Activated CD4-positive, alpha-beta T cell treated with anti-CD3 and anti-CD28 coated beads for 1 hour (primary cell): ENCODE results near the gene HARBI1.

Experiments used
- DNase-seq: peaks from one replicate; pipeline ENCODE4 v3.0.0-alpha.2; 2020

HARBI1 gene

GRCh38 chr11:46633291-46634217, 16.5 kb upstream of the HARBI1 start:
- no peak for DNase-seq

DNA sequence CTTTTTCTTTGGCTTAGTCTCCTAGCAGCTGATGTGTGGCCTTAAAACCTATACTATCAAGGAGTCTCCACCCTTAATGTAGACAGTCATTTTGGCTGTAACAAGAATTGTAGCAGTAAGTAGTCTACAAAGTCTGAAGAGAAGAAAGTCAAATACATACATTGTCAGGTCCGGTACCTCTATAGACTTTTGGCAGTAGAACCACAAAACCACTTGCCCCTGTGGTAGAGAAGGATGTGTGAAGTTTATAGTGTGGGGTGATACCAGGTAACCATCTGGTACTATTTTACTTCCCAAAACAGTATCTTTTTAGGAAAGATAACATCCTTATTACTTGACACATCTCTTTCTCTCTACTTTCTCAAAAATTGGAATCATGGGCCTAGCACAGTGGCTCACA, 15.5 kb upstream of the HARBI1 start:
- DNase-seq, result no peak

GRCh38 chr11:46631676-46632075, 14.6 kb upstream of the HARBI1 start:
- DNase-seq, result no peak

DNA sequence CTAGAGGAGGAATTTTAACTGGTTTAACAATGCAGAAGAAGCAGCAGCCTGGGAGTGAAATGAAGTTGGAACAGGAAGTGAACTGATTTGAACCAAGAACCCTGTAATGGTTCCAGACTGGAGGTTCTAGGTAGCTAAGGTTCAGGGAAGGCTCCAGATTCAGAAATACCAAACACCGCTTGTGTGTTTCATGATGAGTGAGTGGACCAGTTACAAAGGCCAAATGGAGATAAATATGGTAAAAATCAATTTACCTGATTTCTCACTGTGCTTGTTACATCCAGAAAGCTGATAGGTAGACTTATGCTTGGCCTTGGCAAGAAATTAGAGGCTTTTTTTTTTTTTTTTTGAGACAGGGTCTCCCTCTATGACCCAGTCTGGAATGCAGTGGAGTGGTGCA, 13.2 kb upstream of the HARBI1 start:
- no peak for DNase-seq

DNA sequence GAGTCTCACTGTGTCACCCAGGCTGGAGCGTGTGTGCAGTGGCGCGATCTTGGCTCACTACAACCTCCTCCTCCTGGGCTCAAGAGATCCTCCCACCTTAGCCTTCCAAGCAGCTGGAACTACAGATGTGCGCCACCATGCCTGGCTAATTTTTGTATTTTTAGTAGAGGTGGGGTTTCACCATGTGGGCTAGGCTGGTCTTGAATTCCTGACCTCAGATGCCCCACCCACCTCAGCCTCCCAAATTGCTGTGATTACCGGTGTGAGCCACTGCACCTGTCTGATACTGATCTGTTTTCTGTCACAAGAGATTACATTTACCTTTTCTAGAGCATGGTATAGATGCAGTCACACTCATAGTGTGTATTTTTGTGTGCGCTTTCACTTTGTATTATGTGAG, 11.9 kb upstream of the HARBI1 start:
- DNase-seq, result no peak

DNA sequence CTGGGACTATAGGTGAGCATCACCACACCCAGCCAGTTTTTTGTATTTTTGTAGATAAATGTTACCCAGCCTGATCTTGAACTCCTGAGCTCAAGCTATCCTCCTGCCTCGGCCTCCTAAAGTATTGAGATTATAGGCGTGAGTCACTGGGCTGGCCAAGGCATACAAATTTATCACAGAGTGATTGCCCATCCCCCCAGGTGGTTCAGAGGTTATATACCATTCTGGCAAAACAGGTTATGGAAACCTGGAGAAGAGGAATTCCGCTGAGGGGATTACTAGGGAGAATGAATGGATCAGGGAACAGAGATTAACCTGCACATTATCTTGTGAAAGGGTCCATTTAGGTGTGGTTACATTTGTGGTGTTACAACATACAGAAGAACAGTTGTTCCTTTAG, 8.4 kb upstream of the HARBI1 start:
- DNase-seq, result no peak

GRCh38 chr11:46618837-46619236, 1.8 kb upstream of the HARBI1 start:
- DNase-seq, result no peak

GRCh38 chr11:46617972-46618314, 916 bp upstream of the HARBI1 start:
- DNase-seq, result no peak

DNA sequence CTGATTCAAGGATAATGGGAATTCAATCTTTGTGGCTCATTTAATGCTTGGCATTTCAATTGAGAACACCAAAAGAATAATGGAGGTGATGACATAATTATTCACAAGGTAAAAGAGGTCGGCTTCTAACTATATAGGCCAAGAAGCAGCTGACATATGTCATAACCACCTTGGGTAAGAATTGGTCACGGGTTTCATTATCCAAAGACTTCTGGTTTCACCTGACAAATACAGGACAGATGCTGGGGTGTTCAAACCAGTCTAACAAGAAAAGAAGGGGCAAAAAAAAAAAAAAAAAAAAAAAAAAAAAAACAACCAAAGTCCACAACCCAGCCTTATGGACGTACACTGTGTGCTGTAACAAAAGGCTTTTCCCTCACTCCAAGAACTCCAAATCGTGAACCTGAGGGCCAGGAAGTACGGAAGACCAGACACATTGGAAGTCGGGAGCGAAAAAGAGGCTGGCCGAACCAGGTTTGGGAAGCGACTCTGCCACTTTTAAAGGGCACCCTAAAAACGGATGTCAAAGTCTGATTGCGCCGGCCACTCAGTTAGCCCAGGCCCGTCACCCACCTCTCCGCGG, 385 bp downstream of the HARBI1 start:
- DNase-seq, result no peak

DNA sequence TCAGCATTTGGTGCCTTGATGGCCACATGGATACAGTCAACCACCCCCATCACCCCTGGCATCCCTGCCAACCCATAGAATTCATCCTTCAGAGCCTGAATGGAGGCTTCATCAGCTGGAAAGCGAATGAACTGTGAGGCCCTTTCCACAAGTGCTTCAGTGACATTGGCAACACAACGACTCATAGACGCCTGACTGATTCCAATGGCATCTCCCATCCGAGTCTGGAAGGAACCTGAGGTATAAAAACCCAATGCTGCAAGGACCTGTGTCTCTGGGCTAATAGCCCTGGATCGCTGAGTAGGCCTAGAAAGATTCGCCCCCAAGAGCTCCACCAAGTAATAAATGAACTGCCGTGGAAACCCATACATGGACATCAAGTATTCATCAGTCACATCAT, 1.3 kb downstream of the HARBI1 start:
- DNase-seq, result no peak

DNA sequence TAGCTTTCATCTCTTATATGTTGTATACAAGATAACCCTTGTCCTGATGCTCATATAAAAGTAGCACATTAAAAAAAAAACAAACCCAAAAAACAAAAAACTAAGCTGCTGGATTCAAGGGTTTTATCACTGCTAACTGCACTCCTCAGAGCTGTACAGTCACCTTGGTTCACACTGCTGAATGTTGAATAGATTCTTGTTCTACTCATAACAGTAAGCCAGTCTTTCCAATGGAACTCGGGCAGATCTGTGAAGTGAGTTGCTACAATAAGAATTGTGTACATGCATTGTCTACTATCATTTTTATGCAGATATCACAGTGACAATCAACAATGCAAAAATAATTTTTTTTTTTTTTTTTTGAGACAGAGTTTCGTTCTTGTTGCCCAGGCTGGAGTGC, 4.7 kb downstream of the HARBI1 start:
- no peak for DNase-seq

DNA sequence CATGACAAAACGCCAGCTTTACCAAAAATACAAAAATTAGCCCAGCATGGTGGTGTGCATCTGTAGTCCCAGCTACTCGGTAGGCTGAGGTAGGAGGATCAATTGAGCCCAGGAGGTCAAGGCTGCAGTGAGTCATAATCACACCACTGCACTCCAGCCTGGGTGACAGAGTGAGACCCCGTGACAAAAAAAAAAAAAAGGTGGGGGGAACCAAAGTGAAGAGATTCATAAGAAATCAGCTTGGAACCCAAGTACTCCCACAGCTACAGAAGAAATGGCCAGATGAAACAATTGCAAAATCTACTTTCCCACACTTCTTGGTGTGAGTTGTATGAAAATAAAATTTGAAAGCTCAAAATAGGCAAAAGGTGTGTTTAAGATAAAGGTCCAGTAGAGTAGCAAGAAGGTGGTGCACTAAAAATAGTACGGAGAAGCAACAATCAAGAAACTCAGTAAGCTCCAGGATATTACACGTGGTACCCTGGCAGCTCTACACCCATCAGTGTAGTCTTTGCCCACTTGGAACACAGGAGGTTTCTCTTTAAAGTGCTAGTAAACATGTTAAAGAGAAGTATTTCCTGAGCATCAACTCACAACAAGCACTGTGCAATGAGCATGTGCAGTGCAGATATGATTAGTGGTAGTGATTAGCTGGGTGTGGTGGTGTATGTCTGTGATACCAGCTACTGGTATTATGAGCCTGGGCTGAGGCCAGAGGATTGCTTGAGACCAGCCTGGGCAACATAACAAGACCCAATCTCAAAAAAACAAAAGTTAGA, 5.3 kb downstream of the HARBI1 start:
- DNase-seq, result no peak

DNA sequence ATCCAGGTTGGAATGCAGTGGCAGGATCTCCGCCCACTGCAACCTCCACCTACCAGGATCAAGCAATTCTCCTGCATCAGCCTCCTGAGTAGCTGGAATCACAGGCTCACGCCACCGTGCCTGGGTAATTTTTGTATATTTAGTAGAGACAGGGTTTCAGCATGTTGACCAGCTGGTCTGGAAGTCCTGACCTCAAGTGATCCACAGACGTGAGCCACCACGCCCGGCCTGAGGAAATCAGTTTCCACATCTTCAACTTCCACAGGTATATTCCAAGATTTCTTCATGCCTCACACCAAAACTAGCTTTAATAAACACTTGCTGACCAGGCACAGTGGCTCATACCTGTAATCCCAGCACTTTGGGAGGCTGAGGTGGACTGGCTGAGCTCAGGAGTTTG, 7.6 kb downstream of the HARBI1 start:
- DNase-seq, result no peak

- no peak for DNase-seq
These were observed 9.5 kb downstream of the HARBI1 start for GRCh38 chr11:46607516-46607915.

DNA sequence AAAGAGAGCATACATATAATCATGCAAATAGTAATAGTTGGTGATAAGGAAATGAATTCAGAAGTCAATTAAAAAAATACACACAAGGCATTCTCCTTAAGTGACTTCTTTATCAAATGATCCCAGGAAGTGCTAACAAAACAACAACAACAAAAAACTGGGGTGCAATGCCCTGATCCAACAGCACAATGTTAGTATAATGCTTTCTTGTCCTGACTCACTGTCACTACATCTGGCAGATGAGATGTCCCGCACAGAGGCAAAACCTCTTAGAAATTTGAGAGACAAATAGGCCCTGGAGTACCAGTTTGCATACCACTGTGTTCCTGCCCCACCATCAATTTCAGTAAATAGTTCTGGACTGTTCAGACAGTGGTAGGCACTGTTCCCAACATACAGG, 12.2 kb downstream of the HARBI1 start:
- no peak for DNase-seq

DNA sequence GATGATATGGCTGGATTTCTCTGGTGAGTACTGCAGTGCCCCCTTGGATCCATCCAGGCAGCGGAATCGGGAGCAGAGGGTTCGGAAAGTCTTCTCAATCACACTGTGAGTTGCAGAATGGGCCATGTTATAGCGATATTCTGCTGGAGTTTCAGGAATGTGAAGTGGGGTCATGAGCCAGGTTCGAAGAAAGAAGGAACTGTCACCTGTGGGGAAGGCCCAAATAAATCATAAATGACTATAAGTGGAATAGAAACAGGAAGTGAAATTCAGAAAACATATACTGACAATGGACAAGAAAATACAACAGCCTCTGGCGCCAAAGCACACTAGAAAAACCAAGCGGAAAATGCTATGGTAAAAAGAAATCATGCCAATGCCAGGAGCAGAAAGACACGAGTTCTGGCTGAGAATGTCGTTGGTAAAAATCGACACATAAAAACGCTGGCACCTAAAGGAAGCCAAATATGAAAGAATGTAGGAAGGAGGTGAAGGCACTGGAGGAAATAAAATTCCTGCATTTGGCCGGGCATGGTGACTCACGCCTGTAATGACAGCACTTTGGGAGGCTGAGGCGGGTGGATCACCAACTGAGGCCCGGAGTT, 13.2 kb downstream of the HARBI1 start:
- no peak for DNase-seq

- DNase-seq, result no peak
These were observed 15.9 kb downstream of the HARBI1 start for GRCh38 chr11:46601129-46601528.

DNA sequence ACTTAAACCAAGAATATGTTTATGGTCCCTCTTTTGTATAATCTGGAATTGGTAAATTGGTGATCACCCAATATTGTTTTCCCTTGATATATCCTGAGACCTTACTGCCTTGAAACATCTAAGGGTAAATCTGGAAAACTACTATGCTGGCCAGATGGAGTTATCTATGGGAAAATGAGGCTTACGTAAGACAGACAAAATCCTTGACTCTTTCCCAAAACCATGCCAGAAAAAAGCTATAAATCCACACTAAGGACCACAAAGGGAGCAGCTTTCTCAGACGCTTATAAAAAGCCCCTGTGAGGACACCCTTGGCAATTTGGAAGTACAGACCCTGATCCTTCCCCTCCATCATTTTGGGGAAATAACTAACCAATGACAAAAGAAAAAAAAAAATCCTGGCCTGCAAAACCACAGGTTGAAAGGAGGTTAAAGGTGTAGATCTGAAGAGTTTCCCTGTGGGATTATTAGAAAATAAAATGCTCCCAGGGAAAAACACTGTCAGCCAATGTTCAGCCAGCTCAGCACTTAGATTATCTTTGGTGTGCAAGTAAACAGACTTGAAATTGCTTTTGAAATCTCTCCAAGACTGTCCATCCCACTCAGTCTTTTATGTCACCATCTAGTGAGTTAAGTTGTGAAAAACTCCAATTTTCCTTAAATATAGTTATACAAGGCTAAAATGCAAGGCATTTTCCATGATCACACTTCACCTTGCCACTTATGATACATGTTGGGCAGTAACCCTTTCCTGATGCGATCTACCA, 16.6 kb downstream of the HARBI1 start:
- no peak for DNase-seq

- DNase-seq, result no peak
These were observed 17.5 kb downstream of the HARBI1 start for GRCh38 chr11:46599340-46600193.

DNA sequence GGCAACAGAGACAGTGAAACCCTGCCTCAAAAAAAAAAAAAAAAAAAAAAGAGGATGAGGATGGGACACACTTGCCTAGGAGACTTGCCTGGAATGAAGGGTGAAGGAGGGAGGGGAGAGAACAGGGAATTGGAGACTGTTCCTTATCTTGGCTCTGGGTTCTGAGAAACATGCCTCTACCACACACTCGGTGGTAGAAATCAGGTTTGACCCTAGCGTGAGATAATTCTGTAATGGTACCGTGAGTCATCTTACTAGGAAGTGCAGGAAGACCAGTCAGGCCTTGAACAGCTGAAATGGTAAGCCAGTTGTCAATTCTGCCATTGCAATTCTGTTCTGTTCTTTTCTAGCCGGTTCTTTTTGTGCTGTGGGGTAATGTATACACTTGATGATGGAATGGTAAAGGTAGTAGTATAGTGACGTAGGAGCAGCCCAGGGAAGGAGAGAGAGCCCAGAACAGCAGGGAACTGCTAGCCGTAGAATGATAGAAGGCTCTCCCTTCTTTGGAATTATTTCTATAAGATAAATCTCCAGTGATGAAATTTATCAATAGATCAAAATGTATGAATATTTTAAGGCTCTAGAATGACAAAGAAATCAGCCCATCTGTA, 19.3 kb downstream of the HARBI1 start:
- DNase-seq, result no peak

- DNase-seq, result no peak
These were observed 19.9 kb downstream of the HARBI1 start for GRCh38 chr11:46597155-46597554.
